GM19023 (cell line): ENCODE data around the gene IHH.

Source experiments
- ATAC-seq: cut with Tn5 transposase; IDR thresholded peaks from one replicate; pipeline ENCODE4 v1.9.1; 2021; ENCODE audit warnings: mild to moderate bottlenecking, moderate library complexity; ENCODE audit not compliant: unreplicated experiment

Gene IHH

DNA sequence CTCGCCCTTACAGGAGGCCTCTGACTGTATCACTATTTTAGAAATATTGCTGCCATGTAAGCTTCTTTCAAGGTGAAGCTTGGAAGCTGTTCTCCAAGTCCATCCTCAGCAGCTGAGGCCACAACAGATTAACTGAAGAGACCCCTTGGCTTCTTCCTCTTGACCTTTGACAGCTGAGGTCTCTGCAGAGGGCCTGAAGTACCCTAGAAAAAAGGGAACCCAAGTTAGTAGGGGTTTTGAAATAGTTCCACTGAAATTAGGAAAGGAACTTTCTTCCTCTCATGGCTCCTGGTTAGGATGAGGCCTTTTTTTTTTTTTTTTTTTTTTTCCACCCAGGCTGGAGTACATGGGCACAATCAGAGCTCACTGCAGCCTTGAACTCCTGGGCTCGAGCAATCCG lies 15.5 kb upstream of the IHH start:
- no peak for ATAC-seq

DNA sequence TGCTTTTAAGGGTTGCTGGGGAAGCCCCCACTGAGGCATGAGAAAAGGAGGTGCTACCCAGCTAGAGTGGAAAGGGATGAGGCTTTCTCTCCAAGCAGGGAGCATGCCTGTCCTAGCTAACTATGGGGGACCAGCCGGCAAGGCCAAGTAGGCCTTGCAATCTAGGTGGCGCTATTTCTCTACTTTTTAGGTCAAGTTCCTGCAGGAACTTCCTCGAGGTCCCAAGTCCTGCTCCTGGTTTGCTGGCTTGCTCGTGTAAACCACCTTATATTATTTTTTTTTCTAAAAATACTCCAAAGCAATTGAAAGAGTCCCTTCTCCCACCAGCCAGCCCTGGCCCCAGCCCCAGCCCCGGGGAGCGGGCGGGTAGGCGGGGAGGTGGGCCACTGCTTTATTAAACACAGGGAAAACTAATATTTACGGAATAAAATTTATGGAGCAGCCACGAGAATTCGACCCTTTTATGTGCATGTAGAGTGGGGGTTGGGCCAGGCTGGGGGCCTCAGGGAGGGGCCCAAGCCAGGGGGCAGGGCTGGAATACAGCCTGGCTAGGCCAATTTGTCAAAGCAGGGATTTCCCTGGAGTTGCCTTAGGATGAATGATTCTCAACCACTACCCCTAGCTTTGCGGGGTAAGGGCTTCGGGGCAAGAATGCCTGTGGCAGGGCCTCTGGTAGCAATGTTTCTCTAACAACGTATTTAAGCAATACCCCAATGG lies 12.8 kb upstream of the IHH start:
- ATAC-seq, result no peak

DNA sequence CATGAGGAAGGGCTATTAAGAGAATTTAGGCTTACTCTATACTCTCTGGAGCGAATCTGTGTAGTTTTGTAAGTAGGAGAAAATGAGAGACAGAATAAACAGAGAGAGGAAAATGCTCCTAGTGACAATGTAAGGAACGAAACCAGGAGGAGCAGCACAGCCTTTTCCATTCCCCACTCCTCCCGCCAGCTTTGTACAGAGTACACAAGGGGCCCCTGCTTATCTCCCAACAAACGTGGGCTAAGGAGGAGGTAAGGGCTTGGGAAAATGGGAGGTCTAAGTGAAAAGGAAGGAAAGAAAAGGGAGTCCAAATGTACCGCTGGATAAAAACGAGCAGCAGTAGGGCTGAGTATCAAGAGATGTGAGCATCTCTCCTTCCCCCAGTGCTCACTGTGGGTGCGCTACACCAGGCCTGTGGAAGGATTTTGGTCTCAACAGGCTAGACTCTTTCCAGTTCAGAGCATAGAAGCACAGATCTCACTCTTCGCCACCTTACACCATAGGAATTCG lies 12.1 kb upstream of the IHH start:
- ATAC-seq, result no peak

DNA sequence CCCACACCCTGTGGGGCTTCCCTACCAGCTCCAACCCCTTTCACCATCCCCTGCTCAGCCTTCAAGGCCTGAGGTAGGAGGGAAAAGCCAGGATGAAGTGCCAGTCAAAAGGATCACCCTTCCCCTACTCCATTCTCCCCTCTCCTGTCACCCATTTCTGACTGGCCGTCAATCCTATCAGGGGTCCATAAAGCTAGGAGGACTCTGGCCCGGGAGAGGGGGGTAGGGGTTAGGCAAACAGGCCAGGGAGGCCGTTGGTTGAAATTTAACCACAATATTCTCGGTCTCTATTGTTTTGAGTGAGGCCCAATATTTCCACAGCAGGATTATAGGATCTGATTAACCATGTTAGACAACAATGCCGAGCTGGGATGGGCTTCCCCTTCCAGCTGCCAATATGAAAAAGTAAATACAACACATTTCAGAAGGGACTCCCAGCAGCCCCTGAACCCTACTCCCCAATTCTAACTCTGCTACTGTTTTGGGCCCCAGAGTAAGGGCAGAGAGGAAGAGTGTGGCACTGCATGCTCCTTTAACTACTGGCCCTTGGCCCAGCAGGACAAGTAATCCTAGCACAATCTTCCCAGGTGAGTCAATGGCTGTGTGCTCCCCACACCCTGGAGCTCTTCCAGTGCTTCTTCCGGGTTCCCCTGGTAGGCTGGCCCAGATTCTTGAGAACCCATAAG lies 10.6 kb upstream of the IHH start:
- no peak for ATAC-seq

DNA sequence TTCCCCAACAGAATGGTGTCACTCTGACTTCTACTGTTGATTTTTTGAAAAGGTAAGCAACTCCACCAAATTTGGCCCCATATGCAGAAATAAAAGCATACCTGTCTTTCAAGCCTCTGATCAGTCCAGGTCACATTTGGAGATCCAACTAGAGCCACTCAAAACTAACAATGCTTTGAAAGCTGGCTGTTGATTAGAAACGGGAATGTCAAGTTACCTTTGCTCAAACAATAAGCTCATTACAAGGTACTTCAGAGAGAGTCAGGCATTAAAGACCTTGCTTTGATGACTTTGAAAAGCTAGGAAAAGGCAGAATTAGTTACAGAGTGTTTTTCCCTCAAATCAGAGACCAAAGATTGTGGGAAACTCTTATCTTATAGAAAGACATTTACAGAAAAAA lies 4.8 kb upstream of the IHH start:
- ATAC-seq, result no peak

DNA sequence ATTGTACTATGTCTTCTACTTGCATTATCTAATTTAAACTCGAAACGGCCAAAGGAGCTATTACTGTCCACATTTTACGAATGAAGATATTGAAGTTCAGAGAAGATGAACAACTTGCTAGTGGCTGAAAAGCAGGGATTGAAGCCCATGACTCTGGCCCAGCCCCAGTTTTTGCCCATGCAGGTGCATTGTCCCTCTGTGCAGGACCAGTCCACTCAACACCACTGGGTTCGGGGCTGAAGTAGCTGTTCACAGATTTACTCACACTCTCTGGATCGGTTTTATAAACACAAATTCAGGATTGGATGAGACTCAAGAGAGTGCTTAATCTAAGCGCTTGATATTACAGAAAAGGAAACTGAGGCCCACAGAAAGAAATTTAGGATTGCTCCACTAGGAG lies 1.4 kb upstream of the IHH start:
- ATAC-seq, result no peak

DNA sequence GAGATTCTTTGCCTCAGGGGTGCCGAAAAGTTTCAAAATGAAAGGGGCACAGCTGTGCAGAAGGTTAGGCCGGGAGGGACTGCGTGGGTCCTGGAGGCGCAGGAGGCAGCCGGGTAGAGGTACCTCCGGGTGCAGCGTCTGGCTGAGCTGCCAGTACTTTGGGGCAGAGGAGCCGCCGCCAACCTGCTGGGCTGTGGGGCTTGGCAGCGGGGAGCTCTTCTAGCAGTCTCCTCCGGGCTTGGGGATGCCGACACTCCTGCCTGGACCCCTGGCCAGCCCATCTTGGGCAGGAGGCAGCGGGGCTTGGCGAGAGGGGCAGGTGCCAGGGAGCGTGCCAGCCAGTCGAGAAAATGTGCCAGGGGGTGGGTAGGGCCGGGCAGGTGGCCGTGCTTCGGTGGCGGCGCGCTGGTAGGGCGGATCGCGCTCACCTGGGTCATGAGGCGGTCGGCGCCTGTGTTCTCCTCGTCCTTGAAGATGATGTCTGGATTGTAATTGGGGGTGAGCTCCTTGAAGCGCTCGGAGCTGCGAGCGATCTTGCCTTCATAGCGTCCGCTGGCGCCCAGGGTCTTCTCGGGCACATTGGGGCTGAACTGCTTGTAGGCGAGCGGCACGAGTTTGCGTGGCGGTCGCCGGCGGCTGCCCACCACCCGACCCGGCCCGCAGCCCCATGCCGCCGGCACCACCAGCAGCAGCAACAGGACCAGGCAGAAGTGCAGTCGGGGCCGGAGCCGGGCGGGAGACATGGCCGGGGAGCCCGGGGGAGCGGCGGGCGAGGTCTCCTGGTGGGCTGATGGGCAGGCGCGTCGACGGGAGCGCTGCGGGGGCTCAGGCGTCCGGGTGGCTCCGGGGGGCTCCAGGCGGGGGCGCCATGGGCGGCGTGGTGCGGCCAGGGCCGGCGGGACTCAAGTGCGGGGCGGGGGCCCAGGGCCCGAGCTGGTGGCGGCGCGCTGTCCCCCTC lies 717 bp downstream of the IHH start:
- no peak for ATAC-seq

DNA sequence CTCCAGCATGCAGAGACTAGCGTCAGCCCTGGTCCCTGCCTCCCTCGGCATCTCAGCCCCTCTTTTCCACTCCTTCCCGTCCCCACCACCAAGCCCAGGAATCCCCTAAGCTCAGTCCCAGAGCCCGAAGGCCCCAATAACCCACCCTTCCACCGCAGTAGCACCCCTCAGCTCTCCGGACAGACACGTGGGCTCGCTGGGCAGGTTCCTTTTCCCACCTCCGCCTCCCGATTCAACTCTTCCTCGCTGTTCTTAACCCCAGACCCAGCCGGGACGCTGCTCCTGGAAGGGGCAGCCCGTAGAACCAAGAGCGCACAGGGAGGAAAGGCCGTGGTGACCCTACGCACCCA lies 1.4 kb downstream of the IHH start:
- no peak for ATAC-seq

DNA sequence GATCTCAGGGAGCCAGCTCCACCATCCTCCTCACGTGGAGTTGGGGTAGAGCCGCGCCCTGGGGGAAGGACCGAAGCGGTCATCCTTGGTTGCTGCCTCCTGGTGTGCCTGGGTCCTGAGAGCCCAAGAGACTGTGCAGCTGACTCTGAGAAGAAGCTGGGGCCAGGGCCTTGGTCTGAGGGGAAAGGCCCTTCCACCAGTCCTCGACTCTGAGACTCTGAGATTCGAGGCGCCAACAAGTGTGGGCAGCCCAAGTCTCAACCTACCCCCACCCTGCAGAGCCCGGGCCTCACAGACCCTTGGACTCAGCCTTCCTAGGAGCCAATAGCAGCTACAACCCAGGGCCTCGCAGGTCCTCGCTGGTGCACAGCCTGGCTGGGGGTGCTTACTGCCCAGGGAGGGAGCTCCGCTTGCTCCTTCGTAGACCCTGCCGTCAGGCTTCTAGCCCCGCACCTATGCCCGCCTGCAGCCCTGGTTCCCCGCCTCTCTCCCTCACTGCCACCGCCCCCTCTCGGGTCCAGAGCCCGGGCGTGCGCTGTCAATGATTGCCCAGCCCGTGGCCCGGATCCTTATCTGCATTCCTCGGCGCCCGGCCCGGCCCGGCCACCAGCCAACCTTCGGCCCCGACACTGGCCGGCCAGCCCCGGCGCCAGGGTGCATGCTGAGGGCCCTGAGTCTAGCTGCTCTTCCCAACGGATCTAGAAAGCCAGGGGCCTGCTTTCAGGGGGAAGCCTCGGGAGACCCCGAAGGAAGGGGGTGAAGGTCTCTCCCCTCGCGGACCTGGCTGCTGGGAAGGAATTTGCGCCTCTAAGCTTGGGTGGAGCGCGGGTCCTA lies 2.0 kb downstream of the IHH start:
- ATAC-seq, result no peak

DNA sequence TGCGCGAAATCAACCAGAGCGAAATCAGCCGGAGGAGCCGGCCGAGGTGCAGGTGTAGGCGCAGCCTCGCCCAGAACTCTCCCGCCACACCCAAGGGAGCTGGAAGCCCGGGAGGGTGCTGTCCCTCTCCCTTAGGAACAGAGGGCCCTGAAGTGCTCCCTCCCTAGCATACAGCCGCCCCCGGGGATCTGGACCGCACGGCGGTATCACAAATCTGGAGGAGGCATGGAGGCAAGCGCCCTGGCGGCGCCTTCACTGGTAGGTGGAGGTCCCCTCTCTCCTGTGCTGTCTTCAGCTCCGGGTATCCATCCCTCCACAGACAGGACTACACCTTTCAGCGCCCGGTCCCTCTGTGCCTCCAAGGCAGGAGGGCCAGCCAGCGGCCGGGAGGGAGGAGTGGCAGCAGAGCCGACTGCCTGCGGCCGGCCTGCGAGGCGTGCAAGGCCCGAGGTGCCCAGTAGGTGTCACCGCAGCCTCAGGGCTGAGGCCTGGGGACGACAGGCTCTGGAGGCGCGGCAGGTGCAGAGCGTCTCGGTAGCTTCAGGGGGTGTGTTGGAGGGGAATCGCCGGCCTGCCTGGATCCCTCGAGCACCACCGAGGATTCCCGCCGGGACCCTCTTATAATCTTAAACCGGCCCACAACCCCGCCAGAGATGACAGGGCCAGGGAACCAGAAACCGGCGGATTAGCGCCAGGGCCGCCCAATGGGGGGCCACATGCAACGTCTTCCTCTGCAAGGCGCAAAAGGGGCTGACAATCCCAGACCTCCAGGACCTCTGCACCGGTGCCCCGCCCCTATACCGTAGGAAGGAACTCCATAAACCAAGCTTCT lies 2.8 kb downstream of the IHH start:
- peak; percentile 85 for ATAC-seq

DNA sequence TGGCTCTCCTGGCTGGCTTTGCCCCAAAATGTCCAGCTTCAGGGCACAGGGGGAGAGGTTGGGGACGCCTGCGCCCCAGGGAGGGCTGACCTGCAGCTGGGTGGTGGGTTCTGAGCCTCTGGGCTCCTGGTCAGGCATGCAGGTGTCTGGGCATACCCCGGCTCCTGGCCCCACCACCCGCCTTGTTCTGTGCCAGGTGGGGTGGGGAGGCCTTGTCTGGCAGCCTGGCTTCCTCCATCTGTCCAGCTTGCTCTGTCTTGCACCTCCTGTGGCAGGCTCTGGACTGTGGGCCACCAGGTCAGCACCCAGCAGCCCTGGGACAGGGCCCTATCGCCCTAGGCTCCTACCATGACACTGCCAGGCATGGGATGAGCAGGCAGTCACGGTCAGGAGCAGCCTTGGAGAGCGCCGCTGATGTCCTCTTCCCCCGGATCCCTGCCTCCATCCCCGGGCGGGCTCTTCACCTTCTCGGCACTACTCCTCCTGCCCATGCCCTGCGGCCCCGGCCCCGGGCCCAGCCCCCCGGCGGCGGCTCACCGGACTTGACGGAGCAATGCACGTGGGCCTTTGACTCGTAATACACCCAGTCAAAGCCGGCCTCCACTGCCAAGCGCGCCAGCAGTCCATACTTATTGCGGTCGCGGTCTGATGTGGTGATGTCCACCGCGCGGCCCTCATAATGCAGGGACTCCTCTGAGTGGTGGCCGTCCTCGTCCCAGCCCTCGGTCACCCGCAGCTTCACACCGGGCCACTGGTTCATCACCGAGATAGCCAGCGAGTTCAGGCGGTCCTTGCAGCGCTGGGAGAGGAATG lies 3.6 kb downstream of the IHH start:
- ATAC-seq, result no peak

DNA sequence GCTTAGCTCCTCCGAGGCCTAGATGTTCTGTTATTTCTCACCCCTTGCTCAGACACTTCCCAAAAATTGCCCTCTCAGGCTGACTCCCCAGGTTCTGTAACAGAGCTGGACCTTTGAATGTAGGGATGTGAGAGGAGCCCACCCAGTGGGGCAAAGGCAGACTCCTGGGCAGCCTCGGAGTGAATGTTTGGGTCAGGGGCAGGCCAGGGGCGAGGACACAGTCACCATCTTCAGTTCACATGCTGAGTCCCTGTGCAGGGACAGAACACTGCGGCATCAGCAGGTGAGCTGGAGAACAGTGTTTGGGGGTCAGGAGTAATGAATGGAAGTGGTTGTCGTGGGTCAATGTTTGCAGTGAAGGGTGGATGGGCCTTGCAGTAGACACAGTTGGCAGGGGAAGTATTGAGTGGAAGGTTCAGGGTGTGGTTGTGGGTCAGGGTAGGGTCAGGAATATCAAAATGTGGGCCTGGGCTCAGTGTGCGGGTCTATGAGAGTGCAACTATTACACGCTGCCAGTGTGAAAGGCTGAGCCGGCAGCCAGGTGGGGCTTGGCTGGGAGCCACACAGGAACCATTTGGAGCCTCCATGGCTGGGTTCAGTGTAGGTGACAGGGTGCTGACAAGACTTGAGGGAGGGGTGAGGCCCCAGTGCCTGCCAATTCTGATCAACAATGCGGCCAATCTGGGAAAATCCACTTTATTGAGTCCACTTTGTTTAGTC lies 4.4 kb downstream of the IHH start:
- no peak for ATAC-seq

DNA sequence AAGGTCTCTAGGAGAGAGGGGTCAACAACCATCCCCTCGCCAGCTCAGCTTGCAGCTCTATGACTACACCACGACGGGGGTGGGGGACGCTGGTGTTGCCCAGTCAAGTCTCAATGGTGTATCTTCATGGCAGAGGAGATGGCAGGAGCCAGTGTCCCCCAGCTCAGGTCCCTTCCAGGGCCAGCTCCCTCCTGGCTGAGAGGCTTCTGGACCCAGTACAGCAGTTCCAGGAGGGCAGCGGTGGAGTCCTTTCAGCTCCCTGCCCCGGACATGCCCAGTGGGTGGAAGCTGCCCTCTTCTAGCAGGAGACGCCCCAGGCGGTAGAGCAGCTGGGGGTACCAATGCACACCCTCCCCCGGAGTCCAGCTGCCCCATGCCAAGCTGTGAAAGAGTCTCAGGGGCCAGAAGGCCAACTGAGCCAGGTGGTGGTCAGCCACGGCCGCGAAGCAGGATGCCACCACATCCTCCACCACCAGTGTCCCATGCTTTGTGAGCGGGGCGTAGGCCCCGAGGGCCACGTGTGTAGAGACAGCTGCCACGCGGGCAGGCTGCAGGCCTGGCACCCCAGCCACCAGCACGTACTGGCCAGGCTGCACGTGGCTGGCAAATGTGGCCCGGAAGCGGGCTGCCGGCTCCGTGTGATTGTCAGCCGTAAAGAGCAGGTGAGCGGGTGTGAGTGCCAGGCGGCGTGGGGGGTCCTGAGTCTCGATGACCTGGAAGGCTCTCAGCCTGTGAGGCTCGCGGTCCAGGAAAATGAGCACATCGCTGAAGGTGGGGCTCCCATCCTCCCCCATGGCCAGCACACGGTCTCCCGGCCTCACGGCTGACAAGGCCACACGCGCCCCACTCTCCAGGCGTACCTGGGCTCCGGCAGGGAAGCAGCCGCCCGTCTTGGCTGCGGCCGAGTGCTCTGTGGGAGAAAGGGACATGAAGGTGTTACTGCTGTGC lies 5.5 kb downstream of the IHH start:
- no peak for ATAC-seq

DNA sequence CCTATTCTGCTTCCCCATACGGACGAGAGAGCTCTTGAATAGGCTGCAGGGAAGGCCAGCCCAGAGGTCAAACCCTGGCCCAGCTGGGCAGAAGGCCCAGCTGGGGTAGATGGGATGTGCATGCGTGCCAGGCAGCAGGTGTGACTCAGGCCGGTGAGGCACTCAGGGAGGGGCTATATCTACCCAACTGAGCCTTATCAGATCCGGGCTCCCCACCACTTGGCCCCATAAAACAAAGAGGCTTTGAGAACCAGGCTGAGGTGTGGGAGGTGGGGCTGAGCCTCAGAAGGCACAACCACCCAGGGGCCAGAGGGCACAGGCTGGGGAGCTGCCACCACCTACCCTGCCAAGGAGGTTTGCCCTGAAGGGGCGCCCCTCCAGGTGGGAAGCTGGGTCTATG lies 11.4 kb downstream of the IHH start:
- ATAC-seq, result no peak

DNA sequence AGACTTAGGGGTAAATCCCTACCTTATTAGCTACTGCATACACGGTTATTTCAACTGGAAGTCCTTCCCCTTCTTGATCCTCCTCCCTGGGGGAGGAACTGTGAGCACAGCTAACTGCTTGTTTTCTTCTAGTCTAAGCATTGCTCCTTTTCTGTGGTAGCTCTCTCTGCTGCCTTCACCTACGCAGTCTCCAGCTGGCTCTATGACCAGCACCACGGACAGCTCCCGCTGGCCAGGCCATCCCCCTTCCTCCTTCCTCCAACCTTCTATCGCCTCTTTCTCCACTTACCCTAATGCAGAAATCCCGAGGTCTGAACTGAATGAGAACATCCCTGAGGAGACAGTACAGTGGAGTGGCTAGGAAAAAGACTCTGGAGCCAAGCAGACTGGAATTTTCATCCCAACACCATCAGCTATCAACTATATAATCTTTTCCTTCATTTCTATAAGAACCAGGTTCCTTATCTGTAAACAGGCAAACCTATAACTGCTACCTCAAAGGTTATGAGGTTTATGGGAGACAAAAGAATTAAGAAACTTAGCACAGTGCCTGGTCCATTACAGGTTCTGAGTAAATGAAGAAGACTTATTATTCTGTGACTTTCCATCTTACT lies 14.7 kb downstream of the IHH start:
- no peak for ATAC-seq

DNA sequence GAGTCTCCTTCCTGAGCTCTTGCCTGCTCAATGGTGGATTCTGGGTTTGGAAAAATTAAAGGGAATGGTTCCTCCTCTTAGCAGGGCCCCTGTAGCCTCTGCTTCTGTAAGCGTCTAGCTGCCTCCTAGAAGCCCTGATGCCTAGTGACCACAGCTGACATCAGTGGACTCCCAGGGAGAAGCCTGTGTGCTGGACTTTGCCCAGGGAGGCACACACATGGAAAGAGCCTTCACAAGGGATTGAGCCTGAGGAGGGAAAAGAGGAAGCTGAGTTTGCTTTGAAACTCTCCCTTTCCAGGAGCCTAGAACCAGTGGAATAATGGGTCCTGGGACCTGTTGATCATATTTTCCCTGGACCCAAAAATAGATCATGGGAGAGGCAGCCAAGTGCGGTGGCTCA lies 18.0 kb downstream of the IHH start:
- ATAC-seq, result no peak

DNA sequence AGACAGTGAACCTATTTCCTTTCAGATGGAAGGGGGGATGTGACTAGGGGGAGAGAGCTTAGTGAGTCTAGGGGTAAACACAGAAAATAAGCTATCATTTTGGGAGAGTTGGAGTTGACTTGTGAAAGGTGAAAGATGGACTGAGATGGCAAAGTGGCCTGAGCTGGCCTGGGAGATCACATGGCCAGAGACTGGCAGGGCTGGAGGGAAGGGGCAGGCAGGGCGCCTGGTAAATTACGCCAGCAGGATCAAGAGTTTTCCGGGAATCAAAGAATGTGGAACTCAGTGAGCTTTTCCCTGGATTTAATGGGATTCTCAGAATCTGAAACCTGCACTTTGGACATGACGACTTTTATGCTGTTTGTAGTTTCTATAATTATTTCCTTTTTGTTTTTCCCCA lies 18.6 kb downstream of the IHH start:
- ATAC-seq, result no peak
